Stimulated activated CD8-positive, alpha-beta memory T cell treated with anti-CD3 and anti-CD28 coated beads, Interleukin-12 subunit alpha, Interleukin-12 subunit beta, amount 100 ng/mL, for 1 hour (primary cell): ENCODE measurements around the gene FSHR.

Source experiments
- DNase-seq: peaks from one replicate; pipeline ENCODE4 v3.0.0-alpha.2; 2020; ENCODE audit warnings: low read depth

The FSHR gene

DNA sequence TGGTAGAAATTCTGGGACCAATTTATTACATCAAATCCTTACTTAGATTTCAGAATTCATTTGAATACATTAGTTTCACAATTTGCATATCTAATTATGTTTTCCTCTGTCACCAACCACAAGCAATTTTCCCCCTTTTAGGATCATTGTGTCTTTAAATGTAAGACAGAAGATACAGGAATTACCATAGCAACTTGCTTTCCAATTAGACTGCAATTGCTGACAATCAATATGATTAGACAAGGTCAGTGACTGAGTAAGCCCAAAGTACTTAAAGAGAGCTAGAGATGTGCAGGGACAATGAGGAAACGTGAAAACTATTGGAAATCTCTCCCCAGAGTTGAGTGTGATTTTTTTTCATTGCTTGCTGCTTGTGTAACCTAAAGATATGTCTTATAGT is 121.4 kb downstream of the FSHR start:
- DNase-seq, result no peak

DNA sequence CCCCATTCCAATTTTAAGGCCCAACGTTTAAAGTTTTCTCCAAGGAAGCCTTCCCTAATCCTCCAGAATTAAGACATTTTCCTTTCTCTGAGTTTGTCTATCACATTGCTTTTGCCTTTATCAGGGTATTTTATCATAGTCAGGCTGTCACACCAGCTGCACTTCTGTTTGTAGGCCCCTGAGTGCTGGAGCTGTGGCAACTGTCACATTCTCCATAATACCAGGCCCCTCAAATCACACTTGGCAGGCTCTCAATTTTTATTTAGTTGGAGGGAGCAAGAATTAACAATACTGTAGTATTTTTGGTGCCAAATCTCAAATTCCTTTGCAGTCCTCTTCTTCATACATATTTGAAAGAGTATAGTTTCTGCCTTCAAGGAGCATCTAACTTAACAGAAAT is 122.2 kb downstream of the FSHR start:
- DNase-seq, result no peak

DNA sequence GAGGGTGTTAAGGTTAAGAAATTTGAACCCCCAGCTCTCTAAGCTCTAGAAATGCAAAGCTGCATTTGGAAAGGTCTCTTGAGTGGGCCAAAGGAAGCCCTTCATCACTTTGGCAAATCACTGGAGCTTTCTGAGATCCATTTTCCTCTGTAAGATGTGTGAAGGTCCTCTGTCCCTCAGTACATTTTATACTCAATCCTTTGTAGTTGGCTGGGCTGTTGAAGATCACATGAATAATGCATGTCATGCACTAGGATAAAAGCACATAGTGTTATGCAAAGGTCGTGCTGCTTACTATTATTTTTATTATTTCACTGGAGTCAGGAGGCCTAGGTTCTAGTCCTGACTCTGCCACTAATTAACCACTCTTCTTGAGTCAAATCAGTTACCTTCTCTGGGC is 124.9 kb downstream of the FSHR start:
- DNase-seq, result no peak

DNA sequence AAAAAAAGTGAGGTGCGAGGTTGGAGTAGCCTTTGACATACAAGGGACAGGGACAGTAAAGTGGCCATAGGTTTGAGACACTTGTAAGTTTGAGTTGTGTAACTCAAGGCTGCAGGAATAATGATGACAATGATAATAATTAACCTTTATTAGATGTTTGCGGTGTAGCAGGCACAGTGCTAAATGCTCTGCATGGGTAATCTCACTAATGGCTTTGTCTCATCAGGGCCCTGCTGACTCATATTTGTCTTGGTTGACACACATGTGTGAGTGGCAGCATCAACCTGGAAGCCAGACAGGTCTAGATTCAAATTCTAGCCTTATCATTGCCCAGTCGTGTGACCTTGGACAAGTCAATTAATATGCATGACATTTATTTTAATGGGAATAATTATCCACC is 126.2 kb downstream of the FSHR start:
- no peak for DNase-seq

DNA sequence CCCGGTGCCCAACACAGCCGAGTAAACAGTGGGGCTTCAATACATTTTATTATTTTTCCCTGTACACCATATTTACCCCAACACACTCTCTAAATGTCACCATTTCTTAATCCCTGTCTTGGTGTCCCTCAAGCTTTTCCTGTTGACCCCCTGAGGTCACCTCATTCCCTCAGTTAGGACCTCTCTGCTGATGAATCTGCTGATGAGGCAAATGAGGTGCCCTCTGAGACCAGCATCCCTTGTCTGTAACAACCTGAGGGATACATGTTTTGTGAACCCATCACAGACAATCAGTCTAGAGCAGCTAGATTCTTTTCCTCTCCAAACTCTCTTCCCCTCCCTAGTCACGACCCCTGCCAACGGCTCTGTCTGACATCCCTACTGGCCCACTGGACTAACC is 127.6 kb downstream of the FSHR start:
- DNase-seq, result no peak

DNA sequence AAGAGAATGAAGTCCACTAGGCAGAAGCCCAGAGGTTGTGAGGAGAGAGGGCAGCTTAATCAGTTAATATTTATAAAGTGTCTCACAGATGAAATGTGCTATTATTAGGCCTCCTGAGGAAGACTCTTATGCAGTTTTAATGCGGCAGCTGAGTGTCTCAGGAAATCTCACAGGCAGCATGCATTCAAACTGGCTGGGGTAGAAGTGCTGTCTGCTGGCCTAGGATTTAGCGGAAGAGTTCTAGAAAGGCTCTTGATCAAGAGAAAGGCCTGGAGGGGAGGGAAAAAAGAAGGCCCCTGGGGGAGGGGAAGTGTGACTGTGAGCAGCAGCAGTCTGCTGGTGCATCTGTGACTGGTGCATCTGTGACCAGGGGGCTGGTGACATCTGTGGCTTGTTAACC is 133.0 kb downstream of the FSHR start:
- DNase-seq, result no peak

DNA sequence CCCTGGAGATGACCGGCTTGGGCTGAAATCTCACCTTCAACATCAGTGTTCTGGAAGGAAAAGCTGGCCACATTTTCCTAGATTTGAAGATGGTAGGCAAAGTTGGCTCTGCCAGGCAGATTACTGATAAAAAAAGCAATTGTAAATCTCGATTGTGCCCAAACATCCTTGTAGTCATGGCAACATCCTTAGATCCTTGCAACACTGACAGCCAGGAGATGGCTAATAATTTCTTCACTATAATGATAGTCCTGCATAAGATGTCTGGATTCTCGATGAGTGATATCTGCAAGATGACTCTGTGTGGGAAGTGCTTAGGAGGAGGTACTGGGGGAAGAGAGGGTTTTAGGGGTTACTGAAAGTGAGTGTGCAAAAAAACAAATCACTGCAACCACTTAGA is 149.1 kb downstream of the FSHR start:
- no peak for DNase-seq

DNA sequence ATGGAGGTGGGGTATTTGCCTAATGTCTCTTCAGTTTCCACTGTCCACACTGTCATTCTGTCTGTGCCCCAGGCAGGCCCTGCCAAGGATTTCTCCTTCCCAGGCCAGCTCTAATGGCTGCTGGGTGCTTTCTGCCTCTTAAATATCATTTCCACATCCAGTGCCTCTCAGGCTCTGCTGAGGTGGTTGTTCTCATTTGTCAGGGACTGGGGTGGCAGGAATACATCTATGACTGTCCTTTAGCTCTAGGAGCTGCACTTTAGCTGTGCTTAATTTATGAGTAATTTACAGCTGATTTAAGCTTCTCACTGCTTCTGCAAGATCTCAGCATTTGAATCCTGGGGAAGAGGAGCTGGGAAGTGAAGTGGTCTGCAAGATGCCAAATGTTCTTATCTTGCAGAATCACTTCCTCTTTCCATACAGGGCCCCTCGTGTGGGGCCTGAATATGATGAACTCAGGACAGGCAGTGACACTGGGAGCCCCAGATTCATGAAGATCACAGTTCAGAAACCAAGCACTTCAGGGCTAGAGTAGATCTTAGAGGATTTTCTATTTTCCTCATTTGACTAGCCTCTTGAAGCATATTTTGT is 150.2 kb downstream of the FSHR start:
- DNase-seq, result no peak

DNA sequence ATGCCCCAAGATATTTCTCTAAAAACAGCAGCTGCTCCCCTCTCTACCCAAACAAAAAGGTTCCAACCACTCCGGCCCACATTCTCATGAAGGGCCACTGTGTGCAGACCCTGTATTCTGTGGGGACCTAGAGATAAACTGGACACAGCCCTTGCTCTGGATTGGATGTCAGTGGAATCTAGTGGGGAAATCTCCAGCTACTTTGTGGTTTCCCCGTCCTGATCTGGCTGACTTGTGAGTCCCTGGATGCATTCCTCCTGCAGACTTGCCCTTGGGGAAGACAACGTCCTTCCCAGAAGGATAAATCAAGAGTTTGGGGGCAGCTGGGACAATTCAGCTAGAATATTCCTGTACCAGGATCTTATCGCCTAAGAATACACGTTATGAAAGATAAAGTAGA is 151.1 kb downstream of the FSHR start:
- no peak for DNase-seq

DNA sequence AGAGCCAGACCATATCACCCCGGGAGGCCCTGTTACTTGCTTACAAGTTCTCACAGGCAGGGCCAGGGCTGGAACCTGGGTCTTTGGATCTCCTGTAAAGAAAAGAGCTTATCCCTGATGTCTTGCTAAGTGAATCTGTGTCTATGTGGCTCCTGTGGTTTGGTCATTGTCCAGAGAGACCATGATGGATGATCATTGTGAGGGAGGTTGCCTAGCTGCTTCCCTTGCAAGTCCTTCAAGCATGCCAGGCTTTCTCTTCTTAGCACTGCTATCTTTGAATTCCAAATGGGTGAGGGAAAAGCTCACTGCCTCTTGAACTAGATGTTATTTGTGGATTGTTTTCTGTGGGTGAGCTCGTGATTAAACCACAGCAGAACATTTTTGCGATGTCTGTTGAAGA is 151.6 kb downstream of the FSHR start:
- no peak for DNase-seq

DNA sequence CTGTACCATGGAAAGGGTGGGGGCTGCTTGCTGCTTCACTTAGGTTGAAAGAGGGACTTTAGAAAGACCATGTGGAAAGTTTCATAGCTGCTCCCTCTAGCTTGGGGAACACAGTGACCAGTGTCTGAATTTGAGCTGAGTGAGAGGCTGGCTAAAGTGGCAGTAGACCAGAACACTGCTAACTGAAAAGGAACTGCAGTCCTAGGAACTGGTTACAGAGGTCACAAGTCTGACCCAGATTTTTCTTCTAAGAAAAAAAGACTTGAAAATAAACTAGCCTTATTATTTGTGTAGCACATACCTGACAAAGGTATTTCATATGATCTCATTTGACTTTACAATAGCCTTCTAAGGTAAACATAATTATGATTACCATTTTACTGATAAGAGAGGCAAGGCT is 153.6 kb downstream of the FSHR start:
- DNase-seq, result no peak

DNA sequence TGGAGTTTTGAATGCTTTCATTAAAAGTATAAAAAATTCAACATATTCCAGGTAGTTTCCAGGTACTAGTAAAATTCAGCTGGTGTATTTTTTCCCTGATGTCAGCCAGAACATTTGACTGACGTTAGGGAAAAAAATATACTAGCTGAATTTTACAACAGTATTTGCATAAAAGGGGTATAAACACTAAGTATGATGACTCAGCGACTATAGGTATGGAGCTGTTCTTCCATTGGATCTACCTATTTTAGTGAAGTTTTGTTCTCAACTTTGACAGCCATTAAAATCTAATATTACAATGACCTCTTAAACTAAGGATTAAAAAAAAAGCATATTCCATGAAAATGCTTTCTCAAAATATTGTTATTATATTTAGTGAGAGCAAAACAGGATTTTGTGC is 155.9 kb downstream of the FSHR start:
- no peak for DNase-seq

DNA sequence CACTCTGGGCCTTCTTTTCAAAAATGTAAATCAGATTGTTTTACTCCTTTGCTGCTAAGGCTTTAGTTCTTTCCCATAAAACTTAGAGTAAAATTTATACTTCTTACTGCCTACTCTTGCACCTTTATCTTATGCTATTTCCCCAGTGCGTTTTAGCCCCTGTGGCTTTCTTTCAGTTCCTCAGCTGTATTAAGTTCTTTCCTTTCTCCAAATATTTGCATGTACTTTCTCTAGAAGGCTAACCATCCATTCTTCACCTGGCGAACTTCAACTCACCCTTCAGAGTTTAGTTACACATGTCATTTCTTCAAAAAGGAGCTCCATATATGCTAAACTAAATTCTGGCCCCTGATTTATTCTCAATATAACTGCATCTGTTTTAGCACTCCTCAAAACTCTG is 160.7 kb downstream of the FSHR start:
- DNase-seq, result no peak

DNA sequence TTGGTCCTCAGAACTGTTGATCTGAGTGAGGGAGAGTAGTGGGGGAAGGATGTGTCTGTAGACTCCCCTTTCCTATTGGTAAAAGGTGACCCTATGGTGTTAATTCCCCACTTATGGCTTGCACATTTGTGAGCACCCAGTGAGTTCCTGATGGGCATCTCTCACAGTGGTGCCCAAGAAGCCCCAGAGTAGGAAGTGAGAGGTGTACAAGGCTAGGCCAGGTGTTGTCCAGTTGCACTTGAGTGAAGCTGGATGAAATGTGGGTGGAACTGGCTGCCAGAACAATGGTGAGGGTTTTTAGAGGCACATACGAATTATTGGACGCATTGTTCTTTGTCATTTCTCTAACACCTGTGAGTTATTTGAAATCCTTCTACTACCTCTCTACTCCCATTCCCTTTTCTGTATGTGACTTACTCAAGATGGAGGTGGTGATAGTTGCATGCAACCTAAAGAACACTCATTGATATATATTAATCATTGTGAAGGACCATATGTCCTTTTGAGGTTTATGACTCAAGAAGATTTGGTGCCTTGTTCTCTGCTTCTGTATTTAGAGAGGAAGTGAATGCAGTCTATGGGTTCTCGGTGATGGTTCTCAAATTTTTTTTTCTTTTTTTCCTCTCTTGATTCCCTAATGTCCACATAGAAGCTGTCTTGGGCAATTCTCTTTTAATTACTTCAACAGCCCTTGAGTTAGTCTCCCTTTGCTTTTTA is 162.7 kb downstream of the FSHR start:
- DNase-seq, result no peak

DNA sequence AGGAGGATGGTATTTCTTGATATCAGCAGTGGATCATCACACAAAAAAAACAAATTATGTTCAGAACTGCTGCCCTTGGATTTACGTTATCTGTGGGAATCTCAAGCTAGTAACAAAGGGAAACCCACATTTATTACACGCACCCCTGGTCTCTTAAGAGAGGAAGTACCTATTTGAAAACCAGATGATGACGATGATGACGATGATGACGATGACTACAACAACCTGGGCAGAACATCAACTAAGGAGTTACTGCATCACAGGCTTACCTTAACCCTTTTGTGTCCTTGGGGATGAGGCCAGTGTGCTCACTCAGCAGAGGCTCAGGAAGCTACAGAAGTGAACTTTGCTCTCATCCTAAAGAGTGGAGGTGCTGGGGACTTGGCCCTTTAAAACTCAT is 169.4 kb downstream of the FSHR start:
- DNase-seq, result no peak

DNA sequence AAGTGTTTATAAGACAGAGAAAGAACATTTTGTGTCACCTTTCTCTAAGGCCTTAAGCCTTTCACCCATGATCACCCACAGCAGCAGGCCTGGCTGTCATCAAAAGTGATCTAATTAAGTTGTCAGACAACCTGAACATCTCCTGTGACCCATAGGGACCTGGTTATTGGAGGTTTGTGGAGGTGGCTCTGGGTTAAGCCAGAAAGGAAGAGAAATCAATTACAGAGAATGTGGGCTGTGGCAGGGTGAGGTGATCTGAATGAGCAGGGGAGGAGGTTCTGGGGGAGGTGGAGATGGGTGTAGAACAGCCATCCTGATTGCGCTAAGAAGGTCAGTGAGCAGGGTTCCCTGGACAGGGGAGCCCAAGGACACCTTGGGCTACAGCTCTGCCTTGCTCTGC is 170.8 kb downstream of the FSHR start:
- DNase-seq, result no peak

DNA sequence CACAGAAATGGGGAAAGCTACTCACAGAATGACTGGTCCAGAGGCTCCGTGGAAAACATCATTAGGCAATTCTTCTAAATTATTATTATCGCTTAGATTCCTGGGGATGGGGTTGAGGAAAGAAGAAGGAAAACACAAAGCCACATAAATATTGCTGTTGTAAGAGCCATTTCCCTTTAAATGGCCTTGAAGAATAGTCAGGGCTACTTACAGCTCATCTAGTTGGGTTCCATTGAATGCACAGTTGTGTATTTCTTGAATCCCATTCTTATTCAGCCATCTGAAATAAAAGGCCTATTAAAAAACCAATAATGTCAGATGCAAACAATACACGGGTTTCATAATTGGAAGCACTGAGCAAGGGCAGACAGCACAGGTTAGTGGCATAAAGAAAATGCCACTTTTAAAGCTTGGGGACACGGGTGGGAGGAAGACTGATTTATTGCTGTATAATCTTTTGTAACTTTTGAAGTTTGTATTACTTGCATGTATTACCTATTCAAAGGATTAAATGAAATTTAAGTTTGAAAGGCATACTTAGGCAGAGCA is 171.4 kb downstream of the FSHR start:
- DNase-seq, result no peak

DNA sequence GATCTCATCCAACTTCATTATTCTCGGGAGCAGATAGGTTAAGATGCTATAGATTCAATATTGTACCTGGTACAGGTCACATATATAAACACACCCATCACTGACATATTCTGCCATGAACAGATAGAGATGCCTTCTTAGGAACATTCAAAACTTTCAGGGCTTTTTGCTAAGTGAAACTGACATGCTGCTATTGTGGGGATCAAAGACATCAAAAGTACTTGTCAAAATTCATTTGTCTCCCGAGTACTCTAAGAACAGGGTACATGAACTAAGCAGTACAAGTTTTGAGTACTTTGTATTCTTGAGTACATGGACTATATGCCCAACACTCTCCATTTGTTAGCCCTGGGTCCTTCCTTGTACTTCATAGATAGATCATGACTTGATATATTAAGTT is 173.5 kb downstream of the FSHR start:
- no peak for DNase-seq

DNA sequence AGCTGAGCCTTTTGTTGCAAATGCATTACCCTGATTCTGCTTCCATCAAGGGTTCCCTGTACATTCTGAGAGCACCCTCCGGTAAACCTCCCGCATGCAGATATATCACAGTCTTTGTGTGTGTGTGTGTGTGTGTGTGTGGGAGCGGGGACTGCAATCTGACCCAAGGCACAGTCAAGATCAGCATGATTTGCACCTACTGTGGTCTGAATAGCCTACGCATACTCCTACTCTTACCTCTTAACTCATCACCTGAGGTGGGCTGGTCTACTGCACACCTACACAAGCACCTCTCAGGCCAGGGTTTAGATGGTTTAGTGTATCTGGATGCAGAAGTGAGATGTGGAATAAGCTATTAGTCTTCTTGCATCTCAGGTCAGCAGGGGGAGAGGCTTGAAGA is 174.6 kb downstream of the FSHR start:
- no peak for DNase-seq

DNA sequence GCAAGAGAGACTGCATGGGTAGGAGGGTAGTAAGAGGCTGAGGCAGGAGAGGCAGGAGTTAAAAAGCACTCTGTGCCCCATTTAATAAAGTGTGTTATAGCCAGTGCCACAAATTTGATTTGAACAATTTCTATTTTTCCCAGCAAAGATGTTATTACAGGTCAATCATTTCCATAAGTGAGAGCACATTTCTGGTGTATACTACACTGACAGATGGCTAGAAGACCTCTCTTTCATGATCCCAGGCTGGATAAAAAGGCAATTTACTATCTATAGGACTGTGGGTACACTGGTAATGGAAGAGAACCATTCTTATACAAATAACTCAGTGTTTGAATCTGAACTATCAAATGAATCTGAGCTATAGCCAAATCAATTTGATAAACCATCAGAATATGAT is 176.2 kb downstream of the FSHR start:
- DNase-seq, result no peak

DNA sequence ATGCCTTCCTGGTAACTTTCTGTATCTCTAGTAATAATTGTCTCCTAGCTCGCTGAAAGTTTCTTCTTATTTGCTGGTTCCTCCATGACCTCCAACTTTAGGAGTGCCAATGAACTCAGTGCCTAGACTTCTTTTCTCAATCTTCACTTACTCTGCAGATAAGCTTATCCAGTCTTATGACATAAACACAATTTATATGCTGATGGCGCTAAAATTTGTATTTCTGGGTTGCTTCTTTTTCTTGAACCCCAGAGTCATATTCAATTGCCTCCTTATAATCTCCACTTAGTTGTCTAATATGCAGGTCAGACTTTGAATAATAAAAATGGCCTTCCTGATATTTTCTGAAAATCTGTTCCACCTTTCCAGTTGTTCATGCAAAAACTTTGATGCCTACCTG is 182.5 kb downstream of the FSHR start:
- DNase-seq, result no peak

DNA sequence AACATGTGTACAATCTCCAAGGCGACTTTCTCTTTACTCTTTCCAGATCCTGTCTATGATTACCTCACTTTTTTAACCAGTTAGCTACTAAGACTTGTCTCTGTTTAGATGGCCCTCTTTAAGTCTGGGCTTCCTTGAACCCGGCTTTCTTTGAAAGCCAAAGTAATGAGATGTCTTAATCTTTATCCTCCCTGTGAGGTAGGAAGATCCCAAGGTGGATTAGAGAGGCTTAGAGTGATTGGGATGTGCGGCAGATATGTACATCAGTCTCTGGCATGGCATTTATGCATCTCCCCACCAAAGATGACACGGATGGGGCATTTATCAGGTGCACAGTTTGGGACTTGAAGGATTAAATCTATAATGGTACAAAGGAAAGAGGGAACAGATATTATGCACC is 186.3 kb downstream of the FSHR start:
- DNase-seq, result no peak

DNA sequence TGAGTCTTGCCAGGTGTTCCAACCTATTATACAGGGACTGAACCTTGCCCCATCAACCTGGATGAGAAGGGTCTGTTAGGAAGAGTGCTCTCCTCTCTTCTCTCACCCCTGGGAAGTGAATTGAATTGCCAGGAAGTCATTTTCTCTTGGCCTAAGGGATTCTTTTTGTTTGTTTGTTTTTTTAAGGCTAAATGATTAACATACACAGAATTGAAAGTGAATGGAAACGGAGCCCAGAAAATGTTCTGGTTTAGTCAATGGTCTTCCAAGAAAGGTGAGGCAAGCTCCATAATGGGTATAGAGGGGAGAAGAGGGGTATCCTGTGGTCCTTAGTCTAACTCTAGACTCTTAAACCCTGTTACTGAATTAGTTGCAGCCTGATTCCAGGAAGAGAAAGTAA is 189.1 kb downstream of the FSHR start:
- no peak for DNase-seq

DNA sequence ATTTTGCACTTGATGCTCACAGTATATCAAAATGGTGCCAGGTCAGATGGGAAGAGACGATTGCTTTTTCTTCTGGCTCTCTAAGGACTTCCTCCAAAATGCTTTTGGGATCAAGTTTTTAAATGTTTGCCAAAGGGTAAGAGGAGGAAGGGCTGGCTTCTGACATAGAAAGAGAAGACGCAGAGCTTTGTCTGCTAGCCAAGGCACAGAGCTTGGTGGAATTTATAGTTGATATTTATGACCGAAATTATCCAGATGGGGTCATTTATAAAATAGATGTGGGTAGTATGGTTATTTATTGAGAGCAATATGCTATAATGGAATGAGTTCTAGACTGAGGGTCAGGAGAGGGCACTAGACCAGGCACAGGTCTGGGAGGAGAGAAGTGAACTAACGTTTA is 193.3 kb downstream of the FSHR start:
- DNase-seq, result no peak
